ENCODE measurements around the gene BBX.
"Not testable (repeated sequence)": the region's sequence is repeated elsewhere in the genome, so short reads cannot be mapped to it uniquely, and the experiment has no call there.

Gene BBX

DNA sequence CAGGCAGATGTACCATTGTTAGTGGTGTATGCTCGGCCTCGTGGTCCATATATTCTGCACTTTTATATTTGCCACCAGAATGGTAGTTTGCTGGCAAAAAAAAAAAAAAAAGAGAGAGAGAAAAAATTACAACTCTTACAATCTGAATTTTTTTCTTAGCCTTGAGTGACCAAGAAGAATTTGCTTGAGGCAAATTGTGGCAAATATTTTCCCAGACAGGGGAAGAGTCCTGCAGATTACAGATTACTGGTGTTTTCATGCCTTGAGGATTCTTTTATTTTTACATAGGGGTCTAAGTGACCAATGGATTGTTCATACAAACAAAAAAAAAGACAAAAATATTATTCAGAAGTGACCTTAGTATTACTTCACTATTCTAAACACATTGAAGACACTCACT is 283.3 kb downstream of the BBX start:
- DNase-seq (ENCODE audit: low read depth) = no peak

DNA sequence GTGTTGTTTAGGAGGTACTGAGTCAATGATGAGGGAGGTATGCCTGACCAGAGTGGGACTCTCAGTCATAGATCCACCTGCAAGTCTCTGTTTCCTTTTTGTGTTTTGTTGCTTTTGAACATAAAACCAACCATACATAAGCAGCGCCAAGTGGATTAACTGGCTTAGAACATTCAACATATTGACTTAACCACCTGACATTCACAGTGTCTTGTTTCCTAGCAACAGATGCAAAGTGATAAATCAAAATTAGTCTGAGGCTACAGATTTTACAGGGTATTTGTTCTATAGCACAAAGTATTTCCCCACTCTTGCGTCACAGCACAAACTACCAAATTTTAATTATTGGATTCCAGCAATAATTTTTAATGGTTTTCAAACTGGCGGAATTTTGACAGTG is 283.8 kb downstream of the BBX start:
- no peak for DNase-seq (ENCODE audit: low read depth)

DNA sequence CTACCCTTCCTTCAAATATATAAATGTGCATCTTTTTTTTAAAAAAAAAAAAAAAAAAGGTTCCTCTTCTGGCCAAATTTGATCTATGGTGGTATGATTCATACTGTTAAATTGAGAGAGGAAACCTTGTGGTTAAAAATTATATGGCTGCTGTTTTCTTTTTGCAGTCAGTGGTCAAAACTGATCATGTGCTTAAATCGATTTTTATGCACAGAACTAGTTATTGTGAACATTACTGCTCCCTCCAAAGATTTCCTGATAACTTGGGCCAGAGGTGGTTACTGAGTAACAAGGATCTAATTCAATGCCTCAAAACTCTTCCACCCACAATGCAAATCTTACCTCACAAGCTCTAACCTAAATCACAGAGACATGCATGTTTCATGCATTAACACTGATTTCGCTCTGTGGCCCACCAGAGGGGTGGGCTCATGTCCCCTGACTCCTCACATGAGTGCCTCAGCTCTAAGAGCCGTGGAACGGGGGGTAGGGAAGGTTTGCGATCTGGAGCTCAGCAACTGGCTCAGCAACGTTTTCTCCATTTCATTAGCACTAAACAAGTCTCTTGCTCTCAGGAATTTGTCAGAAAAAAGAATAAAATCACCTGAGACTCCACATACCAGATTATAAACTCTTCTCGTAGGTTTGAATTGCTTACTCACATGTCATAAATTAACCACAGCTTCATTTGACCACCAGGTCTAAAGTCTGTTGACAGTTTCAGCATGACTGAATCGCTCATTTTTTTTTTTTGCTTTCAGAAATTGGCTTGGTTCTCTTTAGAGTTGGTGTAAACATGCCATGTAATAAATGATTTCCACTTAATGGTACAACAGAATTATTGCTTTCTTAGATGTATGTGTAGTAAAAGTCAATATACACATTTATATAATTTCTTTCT is 287.7 kb downstream of the BBX start:
- no peak for DNase-seq (ENCODE audit: low read depth)

DNA sequence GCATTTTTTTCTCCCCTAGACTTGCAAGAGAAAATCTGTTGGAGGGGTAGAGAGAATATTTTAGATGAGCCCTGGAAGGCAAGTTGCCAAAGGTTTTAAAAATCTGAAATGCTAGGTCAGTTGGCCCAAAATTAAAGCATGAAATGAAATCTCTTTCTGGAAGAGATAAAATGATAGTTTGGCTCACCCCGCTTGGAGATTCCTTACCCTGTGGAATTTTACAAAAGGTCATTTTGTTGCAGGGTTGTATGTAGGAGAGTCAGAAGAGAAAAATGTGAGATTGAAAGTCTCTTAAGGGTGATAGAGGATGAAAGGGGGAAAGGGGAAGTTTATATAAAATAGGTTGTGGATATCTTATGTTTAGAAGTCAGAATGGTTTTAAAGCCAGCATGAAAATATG is 290.3 kb downstream of the BBX start:
- DNase-seq (ENCODE audit: low read depth) = no peak

DNA sequence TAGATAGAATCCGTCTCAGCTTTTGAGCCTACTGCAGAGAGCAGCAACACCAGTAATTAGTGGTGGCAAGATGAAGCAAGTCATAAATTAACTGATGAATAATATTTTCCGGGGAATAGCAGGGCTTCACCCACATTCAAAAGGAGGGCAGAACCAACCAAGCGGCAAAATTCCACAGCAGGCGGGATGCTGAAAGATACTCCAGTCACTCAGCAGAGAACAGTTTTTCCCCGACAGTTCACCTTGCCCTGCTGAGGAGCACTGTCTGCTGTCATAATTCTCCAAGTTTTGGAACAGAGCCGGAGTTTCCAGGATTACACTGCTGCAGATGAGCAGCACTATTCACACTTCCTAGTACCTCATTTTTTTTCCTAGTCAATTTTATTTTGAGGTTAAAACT is 293.3 kb downstream of the BBX start:
- no peak for DNase-seq (ENCODE audit: low read depth)

DNA sequence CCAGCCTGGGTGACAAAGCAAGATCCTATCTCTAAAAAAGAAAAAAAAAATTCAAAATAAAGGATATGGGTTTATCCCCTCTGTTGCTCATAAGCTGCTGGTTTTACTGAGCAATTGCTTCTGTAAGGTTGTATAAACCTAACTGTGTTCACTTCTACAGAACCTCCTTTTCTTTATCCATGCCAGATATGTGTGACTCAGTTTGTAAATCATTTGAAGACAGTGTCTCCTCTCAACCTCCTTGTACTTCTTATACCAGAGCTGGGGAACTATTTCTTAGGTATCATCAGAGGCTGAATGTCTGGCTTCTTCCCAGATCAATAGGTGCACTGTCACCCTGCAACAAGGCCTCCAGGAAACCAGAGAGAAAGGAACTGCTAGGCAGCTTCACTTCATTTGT is 294.3 kb downstream of the BBX start:
- DNase-seq (ENCODE audit: low read depth) = no peak

DNA sequence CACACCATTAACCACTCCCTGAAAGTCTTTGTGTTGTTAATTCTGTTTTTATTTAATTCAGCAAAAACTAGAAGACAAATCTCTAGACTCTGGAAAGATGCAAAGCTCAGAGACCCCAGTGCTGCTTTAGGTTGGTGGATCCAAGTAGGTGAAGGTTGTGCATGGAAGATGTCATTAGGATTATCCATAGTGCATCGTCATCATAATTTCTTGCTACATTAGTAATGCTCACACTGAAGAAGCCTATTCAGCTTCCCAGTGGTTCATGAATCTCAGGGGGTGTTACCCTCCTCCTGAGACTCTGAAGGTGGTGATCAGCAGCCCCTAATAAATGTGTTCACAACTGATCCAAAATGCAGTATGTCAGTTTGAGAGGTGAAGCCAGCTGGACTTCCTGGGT is 295.3 kb downstream of the BBX start:
- no peak for DNase-seq (ENCODE audit: low read depth)

DNA sequence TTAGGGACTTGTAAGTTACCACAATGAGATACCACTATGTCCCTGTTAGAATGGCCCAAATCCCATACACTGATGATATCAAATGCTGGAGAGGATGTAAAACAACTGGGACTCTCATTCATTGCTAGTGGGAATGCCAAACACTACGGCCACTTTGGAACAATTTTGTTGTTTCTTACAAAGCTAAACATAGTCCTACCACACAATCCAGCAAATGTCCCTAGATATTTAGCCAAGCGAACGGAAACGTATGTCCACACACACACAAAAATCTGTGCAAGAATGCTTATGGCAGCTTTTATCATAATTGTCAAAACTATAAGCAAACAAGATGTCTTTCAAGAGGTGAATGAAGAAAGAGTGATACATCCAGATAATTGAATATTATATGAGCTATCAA is 296.9 kb downstream of the BBX start:
- DNase-seq (ENCODE audit: low read depth) = no peak

DNA sequence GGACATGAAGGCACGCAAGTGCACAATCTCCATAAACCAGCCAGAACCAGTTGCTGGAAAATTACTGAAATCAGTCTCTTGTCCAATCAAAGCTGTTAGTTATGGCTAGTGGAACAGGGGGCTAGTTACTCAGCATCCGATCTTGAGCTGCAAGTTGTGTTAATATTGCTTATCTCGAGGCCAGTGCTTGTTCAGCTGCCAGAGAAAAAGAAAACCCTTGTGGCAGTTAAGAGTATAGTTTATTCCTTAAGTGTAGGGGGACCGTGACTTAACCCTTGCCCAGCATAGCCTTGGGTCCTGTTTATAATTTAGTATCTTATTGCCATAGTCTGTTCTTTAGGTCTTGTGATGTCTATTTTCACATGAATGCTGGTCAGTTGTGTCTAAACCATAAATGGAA is 299.5 kb downstream of the BBX start:
- no peak for DNase-seq (ENCODE audit: low read depth)

DNA sequence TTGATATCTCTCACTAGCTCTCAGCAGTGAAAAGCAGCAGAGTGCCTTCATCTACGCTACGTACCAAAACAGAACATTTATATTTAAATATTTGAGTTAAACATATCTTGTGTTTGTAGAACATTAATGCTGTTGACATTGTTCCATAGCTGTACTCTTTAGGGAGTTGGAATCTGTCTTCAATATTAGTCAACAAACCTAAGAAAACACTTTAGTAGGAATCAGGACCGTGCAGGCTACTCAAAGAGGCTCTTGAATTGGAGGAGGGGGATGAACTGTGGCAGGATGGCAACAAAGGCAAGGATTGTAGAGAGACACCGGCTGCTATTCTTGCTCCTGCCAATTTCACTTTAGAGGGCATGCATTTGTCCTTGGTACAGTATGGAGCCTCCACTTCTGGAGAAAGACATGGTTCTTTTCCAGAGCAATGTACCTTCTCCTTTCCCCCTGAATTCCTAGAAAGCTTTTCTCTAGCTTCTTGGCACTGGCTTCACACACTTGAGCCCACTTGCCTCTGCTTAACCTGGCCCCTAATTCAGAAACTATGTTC is 302.1 kb downstream of the BBX start:
- no peak for DNase-seq (ENCODE audit: low read depth)

DNA sequence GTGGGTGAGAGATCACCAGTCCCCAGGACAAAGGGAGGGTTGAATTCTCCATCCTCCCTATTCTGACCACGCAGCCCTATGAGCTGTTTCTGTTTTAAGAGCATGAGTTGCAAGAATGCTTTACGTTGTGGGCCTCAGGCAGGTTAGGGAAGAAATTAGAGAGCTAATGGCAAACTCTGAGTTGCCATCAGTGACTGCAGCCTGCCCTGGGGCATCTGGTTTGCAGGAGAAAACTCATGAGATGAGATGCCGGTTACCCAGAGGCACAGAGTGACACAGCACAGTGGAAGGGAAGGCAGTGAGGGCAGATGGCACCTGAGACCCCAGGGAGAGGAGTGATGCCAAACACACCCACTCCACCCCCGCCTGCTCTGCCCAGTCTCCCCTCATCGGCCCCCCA is 302.8 kb downstream of the BBX start:
- DNase-seq (ENCODE audit: low read depth) = no peak

DNA sequence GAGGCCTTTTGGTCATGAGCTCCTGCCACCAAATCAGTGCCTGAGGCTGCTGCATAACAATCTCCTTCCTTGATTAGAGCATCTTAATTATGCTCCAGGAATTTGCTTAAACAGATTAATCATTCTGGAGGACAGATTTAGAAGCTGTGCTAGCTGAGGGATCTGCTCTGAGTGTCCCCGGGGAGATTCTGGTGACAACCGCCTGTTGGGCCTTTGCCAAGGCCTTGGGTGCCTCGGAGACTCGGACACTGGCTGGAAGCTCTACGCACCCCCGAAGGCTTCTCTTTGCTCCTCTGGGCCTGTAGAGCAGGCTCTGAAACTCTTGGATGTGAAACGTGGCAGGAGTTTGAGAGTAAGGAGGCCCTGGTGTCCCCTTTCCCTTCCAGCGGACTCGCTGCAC is 304.0 kb downstream of the BBX start:
- DNase-seq (ENCODE audit: low read depth) = no peak

DNA sequence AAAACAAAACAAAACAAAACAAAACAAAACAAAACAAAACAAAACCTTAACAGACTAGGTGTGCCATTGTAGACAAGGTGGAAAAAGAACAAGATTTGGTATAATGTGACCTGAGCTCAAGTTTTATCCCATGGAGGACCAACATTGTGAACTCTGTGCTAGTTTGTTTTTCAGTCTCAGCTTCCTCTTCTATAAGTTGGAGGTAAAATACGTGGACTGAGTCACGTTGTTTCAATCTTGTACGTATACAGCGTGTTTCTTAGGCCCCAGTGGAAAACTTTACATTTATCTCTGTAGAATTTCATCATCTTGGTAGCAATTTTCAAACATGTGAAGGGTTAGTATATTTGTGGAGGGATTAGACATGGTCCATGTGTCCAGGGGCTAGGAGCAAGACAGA is 306.4 kb downstream of the BBX start:
- no peak for DNase-seq (ENCODE audit: low read depth)

DNA sequence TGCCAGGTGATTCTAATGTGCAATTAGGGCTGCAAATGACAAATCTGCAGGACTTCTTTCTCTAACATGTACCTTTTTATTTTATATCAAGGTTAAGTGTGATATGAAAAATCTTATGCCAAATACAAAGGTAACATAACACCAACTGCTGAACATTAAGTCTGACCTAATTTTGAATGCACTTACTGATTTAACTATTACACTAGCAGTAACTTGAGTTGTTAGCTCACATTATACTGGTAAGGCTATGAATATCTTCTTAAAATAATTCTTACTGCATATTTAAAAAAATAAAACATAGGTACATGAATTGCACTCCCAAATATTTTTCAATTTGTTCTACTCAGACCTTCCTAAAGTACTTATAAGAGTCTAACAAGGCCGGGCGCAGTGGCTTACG is 308.8 kb downstream of the BBX start:
- no peak for DNase-seq (ENCODE audit: low read depth)

DNA sequence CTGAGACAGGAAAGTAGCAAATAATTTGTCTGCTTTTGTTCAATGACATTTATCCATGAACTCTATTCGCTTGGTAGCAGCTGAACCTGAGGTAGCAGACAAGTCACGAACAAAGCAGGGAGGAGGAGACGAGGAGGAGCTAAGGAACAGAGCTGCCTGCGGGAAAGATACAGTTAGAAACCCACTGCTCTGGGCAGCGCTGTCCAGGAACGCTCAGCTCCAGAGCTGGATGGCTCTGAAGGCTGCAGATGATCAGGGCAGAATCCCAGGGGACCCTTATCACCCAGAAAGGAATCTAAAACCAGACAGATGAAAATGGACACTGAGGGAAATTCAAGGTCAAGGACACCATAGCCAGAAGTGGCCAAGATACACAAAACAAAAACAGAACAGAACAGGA is 310.3 kb downstream of the BBX start:
- no peak for DNase-seq (ENCODE audit: low read depth)

DNA sequence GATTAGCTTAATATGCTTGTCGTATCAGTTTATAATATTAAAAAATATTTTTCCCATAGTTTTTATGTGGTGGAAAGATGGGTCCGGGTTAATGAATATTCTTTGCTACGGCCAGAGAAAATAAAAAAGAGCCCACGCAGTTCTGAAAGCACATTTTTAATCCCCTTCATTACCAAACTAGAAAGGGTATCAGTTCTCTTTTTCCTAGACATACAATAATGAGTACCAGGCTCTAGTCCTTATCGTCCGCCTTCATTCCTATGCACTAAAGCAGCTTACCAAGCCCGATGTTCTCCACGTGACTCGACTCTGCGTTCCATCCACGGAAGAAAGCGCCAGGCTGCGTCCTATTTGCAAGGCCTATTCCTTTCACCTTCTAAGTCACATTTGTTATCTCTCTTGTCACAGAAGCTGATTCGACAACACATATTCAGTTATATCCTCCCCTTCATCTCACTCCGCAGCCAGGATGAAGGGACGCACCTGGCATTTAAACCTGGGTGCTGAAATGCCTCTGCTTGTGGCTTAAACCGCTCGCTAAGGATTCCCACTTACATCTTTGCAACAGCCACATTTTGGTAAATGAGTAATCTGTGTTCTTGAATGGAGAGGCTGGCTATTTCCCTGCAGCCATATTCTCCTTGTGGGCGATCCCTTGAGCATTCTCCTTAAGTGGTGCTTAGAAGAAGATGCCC is 311.1 kb downstream of the BBX start:
- no peak for DNase-seq (ENCODE audit: low read depth)

DNA sequence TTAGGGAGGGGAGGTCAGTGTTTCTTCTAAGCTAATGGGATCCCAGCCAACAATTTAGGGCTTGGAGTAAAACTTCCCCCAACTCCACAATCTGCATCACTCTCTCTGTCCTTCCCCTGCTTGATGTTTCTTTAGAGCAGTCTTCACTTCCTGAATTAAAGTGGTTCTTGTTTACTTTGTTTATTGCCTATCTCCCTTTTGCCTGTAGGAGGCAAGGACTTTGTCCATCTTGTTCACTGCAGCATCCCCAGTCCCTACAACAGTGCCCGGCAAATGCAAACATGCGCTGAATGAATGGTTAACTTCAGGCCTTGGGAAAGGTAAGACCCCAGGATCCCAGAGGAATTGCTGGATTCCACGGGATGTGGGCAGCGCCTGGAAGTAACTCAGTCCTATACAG is 312.2 kb downstream of the BBX start:
- DNase-seq (ENCODE audit: low read depth) = not testable (repeated sequence)

DNA sequence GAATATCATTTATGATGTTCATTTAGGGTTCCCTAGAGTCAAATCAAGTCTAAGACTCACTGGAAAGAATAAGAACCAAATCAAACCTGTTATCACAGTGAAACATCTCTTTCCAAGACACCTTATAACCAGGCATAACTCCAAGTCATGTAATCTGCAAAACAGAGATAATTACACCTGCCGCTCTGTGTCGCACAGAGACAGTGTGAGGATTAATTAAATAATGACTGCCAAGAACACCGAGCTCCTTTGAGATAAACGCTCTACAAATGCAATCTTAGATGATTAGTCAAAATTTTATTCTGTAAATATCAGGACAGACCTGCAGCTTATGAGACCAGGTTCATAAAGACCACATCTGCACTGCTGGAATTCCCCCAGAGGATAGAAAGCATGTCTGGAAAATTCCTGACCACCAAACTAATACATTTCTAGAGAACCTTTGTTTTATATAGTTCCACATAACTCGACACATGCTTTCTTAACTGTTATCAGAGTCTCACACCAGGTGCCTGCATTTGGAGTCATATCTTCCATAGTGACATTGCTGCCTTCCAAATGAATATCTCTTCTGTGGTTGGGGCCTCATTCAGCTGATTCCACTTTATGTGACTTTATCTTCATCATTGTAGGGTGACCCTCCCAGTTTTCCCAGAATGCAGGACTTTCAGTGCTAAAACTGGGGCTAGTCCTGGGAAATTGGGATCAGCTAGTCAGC is 315.3 kb downstream of the BBX start:
- DNase-seq (ENCODE audit: low read depth) = no peak

DNA sequence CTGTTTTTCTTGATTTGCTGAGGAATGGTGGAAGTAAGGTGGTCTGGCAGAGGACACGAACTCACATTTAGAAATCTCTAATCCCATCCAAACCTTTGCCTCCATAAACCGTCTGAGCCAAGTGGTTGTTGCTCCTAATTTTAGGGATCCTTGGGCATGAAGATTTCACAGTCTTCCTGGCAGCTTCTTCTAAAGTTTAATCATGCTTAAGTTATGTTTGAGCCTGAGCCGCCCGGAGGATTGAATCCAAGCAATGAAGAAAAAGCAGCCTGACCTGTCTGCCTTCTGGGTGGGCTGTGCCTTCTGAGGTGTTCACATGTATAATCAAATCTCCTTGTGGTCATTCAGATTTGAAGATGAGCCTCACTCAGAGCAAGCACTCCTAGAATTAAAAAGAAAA is 319.1 kb downstream of the BBX start:
- DNase-seq (ENCODE audit: low read depth) = no peak

DNA sequence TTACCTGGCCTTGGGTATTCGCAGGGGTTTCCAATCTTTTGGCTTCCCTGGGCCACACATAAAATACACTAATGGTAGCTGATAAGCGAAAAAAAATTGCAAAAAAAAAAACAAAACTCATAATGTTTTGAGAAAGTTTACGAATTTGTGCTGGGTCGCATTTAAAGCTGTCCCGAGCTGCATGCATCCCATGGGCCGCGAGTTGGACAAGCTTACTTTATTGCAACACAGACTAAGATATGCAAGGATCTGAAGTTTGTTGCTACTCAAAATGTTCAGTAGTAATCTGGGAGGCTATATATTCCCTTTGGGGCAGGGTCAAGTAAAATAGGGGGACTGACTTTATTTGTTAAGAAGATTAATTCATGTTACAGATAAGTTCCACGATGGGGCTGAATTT is 320.2 kb downstream of the BBX start:
- DNase-seq (ENCODE audit: low read depth) = no peak

DNA sequence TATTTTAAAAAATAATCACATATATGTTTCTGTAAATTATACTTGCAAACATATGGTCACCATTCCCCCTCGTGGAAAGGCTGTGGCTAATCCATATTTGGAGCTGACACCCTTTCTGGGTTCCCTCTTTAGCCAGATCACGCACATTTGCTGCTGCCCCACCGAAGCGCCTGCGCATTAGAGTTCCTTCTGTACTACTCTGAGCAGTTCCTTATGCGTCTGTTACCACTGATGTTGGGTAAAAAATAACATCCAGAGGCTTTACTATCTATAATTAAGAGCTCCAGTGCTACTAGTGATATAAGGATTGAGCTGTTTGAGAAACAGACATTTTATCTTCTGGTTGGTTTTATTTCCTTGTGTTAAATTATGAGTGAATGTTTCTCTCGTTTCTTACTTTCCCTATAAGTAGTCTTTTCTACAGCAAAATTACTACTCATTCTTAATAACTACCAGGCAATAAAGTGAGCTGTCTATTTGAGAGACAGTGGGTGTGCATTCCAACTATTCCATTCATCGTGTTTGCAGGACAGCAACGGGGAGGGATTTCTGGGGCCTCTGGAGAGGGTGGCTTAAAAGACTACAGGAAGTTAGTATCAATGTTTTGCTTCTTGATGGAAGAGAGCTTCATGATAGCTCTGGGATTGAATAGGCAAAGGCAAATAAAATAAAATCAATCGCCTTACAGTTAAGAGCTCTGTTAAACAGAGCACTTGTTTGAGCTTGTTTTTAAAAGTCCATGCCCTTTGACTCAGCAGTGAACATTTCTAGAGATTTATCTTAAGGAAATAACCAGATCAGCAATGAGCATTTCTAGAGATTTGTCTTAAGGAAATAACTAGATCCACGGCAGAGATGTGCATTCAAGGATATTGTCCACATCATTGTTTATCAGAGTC is 322.9 kb downstream of the BBX start:
- DNase-seq (ENCODE audit: low read depth) = no peak
